Caco-2 (cell line): ENCODE results near the gene CAMK2D. TPM values are rescaled to one million over a fixed set of nuclear protein-coding genes. Genes with fewer than 3 reads are reported as not detected.
A peak's percentile ranks its signal among the peaks of the same experiment; 100 is the strongest.

Source experiments
- BruUV-seq: library from RNA; stranded (reverse); fragments of 400-500 nt; replicated peaks from 2 replicates; lab custom pipeline; 2021; lab: Mats Ljungman, UMichigan
- CTCF ChIA-PET: fragments of 300-600 bp; sonication (Branson Sonifier 250); formaldehyde crosslinking; loops from one replicate; lab custom pipeline; 2022; ENCODE audit warnings: antibody characterized with exemption; lab: Charles Lee
- POLR2A ChIA-PET: fragments of 300-600 bp; sonication (Branson Sonifier 250); formaldehyde crosslinking; loops from one replicate; lab custom pipeline; 2022; ENCODE audit warnings: antibody characterized with exemption; lab: Charles Lee
- DNase-seq, 2 experiments: peaks; one replicate each; pipeline versions ENCODE4 v3.0.0 to v3.0.0-alpha.2; 2020 to 2022
- H3K27me3 ChIP-seq: replicated peaks from 2 replicates; pipeline ENCODE4 v1.6.0; 2011; ENCODE audit warnings: low read length; ENCODE audit not compliant: control insufficient read depth, insufficient read depth
- H3K36me3 ChIP-seq: 2 replicates; pipeline ENCODE4 v1.5.1; 2011; ENCODE audit warnings: low read length; ENCODE audit not compliant: control insufficient read depth, insufficient read depth
- H3K4me1 ChIP-seq: fragments of 250-450 bp; sonication (Bioruptor Pico); 2 replicates; pipeline ENCODE4 v1.5.1; 2020; ENCODE audit warnings: mild to moderate bottlenecking
- H3K4me3 ChIP-seq: 2 replicates; pipeline ENCODE4 v1.5.1; 2011; ENCODE audit warnings: low read depth, mild to moderate bottlenecking, control low read depth, low read length
- H3K9me3 ChIP-seq: fragments of 250-450 bp; sonication (Bioruptor Pico); 2 replicates; pipeline ENCODE4 v1.5.1; 2020; ENCODE audit warnings: mild to moderate bottlenecking, moderate library complexity
- H3K27ac Mint-ChIP-seq: one replicate; pipeline ENCODE4 v1.8.0; 2022; ENCODE audit warnings: mixed read lengths; ENCODE audit not compliant: unreplicated experiment
- H3K27me3 Mint-ChIP-seq: one replicate; pipeline ENCODE4 v1.8.0; 2022; ENCODE audit warnings: mixed read lengths; ENCODE audit not compliant: insufficient read depth, unreplicated experiment
- H3K36me3 Mint-ChIP-seq: one replicate; pipeline ENCODE4 v1.8.0; 2022; ENCODE audit warnings: mild to moderate bottlenecking, mixed read lengths; ENCODE audit not compliant: insufficient read depth, unreplicated experiment
- H3K4me1 Mint-ChIP-seq: one replicate; pipeline ENCODE4 v1.8.0; 2022; ENCODE audit warnings: low read depth, mixed read lengths; ENCODE audit not compliant: unreplicated experiment
- H3K4me3 Mint-ChIP-seq: one replicate; pipeline ENCODE4 v1.8.0; 2022; ENCODE audit warnings: mild to moderate bottlenecking, moderate library complexity, mixed read lengths; ENCODE audit not compliant: unreplicated experiment
- H3K9me3 Mint-ChIP-seq: one replicate; pipeline ENCODE4 v1.8.0; 2022; ENCODE audit warnings: mixed read lengths; ENCODE audit not compliant: unreplicated experiment
- intact Hi-C: fragments of 100-400 bp; cut with micrococcal nuclease; formaldehyde crosslinking; loops from one replicate; pipeline ENCODE4 v1.10.0; 2022; ENCODE audit not compliant: unreplicated experiment
- total RNA-seq: library from RNA; stranded (reverse); gene quantifications from 2 replicates; pipeline ENCODE4 v1.2.3, GENCODE V29; 2022
- TF ChIP-seq, protein P1 (sequence below), 2 experiments: fragments of 200-600 bp in 1 of 2; IDR thresholded peaks; 1 replicate in 1 of 2; 2 replicates in 1 of 2; pipeline versions ENCODE4 v1.5.1 to v1.8.0; 2011 to 2022; ENCODE audit warnings: antibody characterized with exemption in 1 of 2, control low read depth in 1 of 2, inconsistent platforms in 1 of 2, low read depth in 1 of 2, low read length in 1 of 2, mild to moderate bottlenecking in 1 of 2, moderate library complexity in 1 of 2; ENCODE audit not compliant: insufficient read depth in 1 of 2, severe bottlenecking in 1 of 2, unreplicated experiment in 1 of 2

Gene CAMK2D
- total RNA-seq, 1 experiment from 2014 or later: 65.6 TPM

DNA sequence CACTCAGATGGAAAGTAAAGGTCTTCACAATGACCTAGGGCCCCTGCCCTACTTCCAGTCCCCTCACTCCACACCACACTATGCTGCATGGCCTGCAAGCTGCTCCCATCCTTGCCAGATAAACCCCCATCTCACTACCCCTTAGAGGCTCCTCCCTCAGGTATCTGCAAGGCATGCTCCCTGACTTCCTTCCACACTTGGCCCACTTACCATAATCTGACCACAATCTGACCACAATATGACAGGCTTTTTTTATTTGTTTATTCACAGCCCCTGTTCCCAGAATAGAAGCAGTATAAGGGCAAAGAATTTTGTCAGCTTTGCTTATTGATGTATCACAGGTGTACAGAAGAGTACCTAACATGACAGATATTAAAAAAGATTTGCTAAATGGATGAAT is 124.7 kb downstream of the CAMK2D start:
- peaks cover 51% of the 10 kb centered on the region for H3K4me1 Mint-ChIP-seq
- TF ChIP-seq, protein P1, sequence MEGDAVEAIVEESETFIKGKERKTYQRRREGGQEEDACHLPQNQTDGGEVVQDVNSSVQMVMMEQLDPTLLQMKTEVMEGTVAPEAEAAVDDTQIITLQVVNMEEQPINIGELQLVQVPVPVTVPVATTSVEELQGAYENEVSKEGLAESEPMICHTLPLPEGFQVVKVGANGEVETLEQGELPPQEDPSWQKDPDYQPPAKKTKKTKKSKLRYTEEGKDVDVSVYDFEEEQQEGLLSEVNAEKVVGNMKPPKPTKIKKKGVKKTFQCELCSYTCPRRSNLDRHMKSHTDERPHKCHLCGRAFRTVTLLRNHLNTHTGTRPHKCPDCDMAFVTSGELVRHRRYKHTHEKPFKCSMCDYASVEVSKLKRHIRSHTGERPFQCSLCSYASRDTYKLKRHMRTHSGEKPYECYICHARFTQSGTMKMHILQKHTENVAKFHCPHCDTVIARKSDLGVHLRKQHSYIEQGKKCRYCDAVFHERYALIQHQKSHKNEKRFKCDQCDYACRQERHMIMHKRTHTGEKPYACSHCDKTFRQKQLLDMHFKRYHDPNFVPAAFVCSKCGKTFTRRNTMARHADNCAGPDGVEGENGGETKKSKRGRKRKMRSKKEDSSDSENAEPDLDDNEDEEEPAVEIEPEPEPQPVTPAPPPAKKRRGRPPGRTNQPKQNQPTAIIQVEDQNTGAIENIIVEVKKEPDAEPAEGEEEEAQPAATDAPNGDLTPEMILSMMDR (IDR thresholded peaks at IDR 0.05; ENCODE audit: insufficient read depth in 1 of 2, low read depth in 1 of 2, low read length in 1 of 2, severe bottlenecking in 1 of 2, unreplicated experiment in 1 of 2): no peak

DNA sequence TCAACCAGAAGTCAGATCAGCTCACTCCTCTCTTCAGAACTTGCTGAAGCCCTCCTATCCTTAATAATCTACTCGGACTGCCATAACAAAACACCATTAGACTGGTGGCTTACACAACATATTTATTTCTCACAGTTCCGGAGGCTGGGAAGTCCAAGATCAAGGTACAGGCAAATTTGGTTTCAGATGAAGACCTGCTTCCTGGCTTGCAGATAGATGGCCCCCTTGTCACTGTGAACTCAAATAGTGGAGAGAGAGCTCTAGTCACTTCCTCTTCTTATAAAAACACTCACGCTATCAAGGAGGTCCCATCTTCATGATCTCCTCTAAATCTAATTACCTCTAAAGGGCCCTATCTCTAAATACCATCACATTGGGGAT is 125.1 kb downstream of the CAMK2D start:
- ChIA-PET CTCF (no interaction called here), POLR2A (no interaction called here)

More for the DNA sequence above, 124.7 kb downstream of the CAMK2D start:
- Histone ChIP-seq H3K4me3 (no peak overlapping the region), H3K4me1 (peaks cover 33% of the 10 kb centered on the region), H3K27me3 (no peaks in the 10 kb centered on the region), H3K9me3 (no peaks in the 10 kb centered on the region), H3K36me3 (no peaks in the 10 kb centered on the region)
- CTCF ChIA-PET: no interaction called here
- no peak for DNase-seq
- no peak overlapping the region for H3K4me3 Mint-ChIP-seq
- H3K27me3 Mint-ChIP-seq: no peaks in the 10 kb centered on the region
- intact Hi-C loops: no loop called here
- POLR2A ChIA-PET: no interaction called here
- BruUV-seq: no TSS peak
- peaks cover 5% of the 10 kb centered on the region for H3K36me3 Mint-ChIP-seq
- H3K9me3 Mint-ChIP-seq: no peaks in the 10 kb centered on the region
- H3K27ac Mint-ChIP-seq: peak overlapping the region; percentile 48

DNA sequence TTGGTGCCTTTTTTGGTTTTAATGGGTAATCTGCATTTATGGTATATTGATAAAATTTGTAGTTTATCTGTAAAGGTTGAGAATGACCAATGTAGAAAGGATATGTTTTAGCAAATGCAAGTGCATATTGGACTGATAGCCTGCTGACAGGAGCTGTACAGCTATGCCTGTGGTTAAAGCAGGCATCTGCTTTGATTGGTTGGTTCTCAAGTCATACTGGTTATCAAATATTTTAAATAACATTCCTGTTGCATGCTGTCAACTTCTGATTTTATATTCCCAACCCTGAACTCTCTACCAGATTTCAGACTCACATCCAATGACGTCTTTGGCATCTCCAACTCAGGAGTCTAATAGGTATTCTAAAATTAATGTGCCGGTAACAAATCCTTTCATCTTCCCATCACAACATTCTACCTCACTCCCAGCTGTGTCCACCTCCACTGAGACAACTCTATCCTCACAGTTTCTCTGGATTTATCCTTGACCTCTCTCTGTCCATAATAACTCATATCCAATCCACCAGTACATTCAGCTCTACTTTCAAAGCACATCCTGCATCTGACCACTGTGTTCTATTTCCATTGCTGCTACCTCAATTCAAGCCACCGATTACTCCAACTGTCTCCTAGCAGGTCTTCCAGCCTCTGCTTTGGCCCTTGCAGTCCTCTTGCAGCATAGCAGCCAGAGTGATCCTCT is 125.7 kb downstream of the CAMK2D start:
- Mint-ChIP-seq H3K27me3 (no peaks in the 10 kb centered on the region), H3K4me1 (peaks cover 50% of the 10 kb centered on the region), H3K4me3 (no peak overlapping the region), H3K27ac (peak overlapping the region; percentile 30), H3K9me3 (no peaks in the 10 kb centered on the region), H3K36me3 (peaks cover 5% of the 10 kb centered on the region)
- Histone ChIP-seq H3K9me3 (no peaks in the 10 kb centered on the region), H3K36me3 (no peaks in the 10 kb centered on the region), H3K27me3 (no peaks in the 10 kb centered on the region), H3K4me1 (peaks cover 24% of the 10 kb centered on the region), H3K4me3 (no peak overlapping the region)
- intact Hi-C loops: no loop called here
- POLR2A ChIA-PET: no interaction called here
- TF ChIP-seq, protein P1 (IDR thresholded peaks at IDR 0.05; ENCODE audit: insufficient read depth in 1 of 2, low read depth in 1 of 2, low read length in 1 of 2, severe bottlenecking in 1 of 2, unreplicated experiment in 1 of 2): no peak
- DNase-seq: no peak
- no TSS peak for BruUV-seq
- CTCF ChIA-PET: no interaction called here

More for the DNA sequence above, 125.1 kb downstream of the CAMK2D start:
- BruUV-seq: no TSS peak
- no peaks in the 10 kb centered on the region for H3K9me3 ChIP-seq
- Mint-ChIP-seq H3K36me3 (peaks cover 5% of the 10 kb centered on the region), H3K4me1 (peaks cover 51% of the 10 kb centered on the region), H3K27me3 (no peaks in the 10 kb centered on the region), H3K9me3 (no peaks in the 10 kb centered on the region), H3K27ac (peak overlapping the region; percentile 48), H3K4me3 (no peak overlapping the region)
- DNase-seq: no peak
- intact Hi-C loops: no loop called here
- no peak overlapping the region for H3K4me3 ChIP-seq
- H3K4me1 ChIP-seq: peaks cover 29% of the 10 kb centered on the region
- TF ChIP-seq, protein P1 (IDR thresholded peaks at IDR 0.05; ENCODE audit: insufficient read depth in 1 of 2, low read depth in 1 of 2, low read length in 1 of 2, severe bottlenecking in 1 of 2, unreplicated experiment in 1 of 2): no peak
- no peaks in the 10 kb centered on the region for H3K36me3 ChIP-seq
- no peaks in the 10 kb centered on the region for H3K27me3 ChIP-seq
